ENCODE measurements around the gene NTN4.

NTN4 gene

DNA sequence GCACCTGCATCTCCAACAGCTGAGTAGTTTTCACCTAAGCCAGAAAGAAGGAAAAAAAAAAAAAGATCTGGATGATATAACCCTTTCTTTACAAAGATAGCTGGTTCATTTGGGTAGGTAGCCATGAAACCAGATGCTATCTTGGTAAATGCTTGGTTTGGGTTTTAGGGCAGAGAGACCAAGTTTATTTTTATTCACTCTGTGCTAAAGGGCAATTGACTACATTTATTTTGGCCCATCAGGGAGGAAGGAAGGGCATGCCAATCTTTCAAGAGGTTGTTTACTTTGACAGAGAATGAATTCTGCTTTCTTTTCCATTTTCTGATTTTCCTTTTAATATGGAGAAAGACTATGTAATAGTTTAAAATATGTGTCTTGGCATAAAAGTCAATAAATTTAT lies 91.0 kb downstream of the NTN4 start:
- no peak for DNase-seq (ENCODE audit: low spot score)
- Histone ChIP-seq H3K27me3 (ENCODE audit: insufficient read depth, poor library complexity, severe bottlenecking) (no peaks in the 10 kb centered on the region), H3K4me1 (ENCODE audit: insufficient read depth, poor library complexity, severe bottlenecking) (peaks cover 9% of the 10 kb centered on the region), H3K27ac (ENCODE audit: poor library complexity, severe bottlenecking) (peak overlapping the region; percentile 90), H3K4me3 (ENCODE audit: severe bottlenecking) (no peak overlapping the region), H3K36me3 (ENCODE audit: low read depth) (0 out of 2 replicates have a peak, but pooled peaks cover 6% of the 10 kb centered on the region), H3K9me3 (ENCODE audit: severe bottlenecking) (no peaks in the 10 kb centered on the region)
- TF ChIP-seq CTCF (IDR thresholded peaks at IDR 0.05; ENCODE audit: poor library complexity, severe bottlenecking), result no peak
- no peak for ATAC-seq (ENCODE audit: low read depth)

GRCh38 chr12:95694136-95694535 lies 96.4 kb downstream of the NTN4 start:
- TF ChIP-seq CTCF (IDR thresholded peaks at IDR 0.05; ENCODE audit: poor library complexity, severe bottlenecking), result no peak
- no peak for ATAC-seq (ENCODE audit: low read depth)
- Histone ChIP-seq H3K4me3 (ENCODE audit: severe bottlenecking) (no peak overlapping the region), H3K9me3 (ENCODE audit: severe bottlenecking) (no peaks in the 10 kb centered on the region), H3K27me3 (ENCODE audit: insufficient read depth, poor library complexity, severe bottlenecking) (no peaks in the 10 kb centered on the region), H3K36me3 (ENCODE audit: low read depth) (no peaks in the 10 kb centered on the region), H3K4me1 (ENCODE audit: insufficient read depth, poor library complexity, severe bottlenecking) (no peaks in the 10 kb centered on the region), H3K27ac (ENCODE audit: poor library complexity, severe bottlenecking) (no peak overlapping the region)
- no peak for DNase-seq (ENCODE audit: low spot score)

DNA sequence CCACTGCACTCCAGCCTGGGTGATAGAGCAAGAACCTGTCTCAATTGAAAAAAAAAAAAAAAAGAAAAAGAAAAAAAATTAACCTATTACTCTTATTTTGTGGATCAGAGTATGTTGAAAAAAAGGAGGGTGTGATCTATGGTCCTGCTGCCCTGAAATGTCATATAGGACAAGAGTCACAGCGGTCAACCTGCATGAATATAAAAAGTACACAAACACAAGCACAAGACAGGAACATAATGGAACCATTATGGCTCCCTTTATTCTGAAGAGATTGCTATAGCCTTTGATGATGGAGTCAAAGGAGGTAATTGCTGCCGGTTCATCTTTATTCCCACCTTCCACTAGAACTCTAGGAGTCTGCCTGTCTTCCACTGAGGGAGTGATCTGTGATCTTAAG lies 96.9 kb downstream of the NTN4 start:
- no peaks in the 10 kb centered on the region for H3K27me3 ChIP-seq (ENCODE audit: insufficient read depth, poor library complexity, severe bottlenecking)
- H3K4me3 ChIP-seq (ENCODE audit: severe bottlenecking), result no peak overlapping the region
- ATAC-seq (ENCODE audit: low read depth) (no peak), DNase-seq (ENCODE audit: low spot score) (no peak)
- H3K9me3 ChIP-seq (ENCODE audit: severe bottlenecking), result no peaks in the 10 kb centered on the region
- no peak overlapping the region for H3K27ac ChIP-seq (ENCODE audit: poor library complexity, severe bottlenecking)
- no peak for TF ChIP-seq CTCF (IDR thresholded peaks at IDR 0.05; ENCODE audit: poor library complexity, severe bottlenecking)
- H3K36me3 ChIP-seq (ENCODE audit: low read depth), result no peaks in the 10 kb centered on the region
- no peaks in the 10 kb centered on the region for H3K4me1 ChIP-seq (ENCODE audit: insufficient read depth, poor library complexity, severe bottlenecking)

- no peak overlapping the region for H3K4me3 ChIP-seq (ENCODE audit: severe bottlenecking)
- no peak overlapping the region for H3K27ac ChIP-seq (ENCODE audit: poor library complexity, severe bottlenecking)
- ATAC-seq (ENCODE audit: low read depth), result no peak
- no peak for DNase-seq (ENCODE audit: low spot score)
- no peaks in the 10 kb centered on the region for H3K9me3 ChIP-seq (ENCODE audit: severe bottlenecking)
- no peaks in the 10 kb centered on the region for H3K36me3 ChIP-seq (ENCODE audit: low read depth)
- peaks cover 7% of the 10 kb centered on the region for H3K4me1 ChIP-seq (ENCODE audit: insufficient read depth, poor library complexity, severe bottlenecking)
- TF ChIP-seq CTCF (IDR thresholded peaks at IDR 0.05; ENCODE audit: poor library complexity, severe bottlenecking), result no peak
- H3K27me3 ChIP-seq (ENCODE audit: insufficient read depth, poor library complexity, severe bottlenecking), result no peaks in the 10 kb centered on the region
Observed at GRCh38 chr12:95690861-95691635, 99.5 kb downstream of the NTN4 start.

DNA sequence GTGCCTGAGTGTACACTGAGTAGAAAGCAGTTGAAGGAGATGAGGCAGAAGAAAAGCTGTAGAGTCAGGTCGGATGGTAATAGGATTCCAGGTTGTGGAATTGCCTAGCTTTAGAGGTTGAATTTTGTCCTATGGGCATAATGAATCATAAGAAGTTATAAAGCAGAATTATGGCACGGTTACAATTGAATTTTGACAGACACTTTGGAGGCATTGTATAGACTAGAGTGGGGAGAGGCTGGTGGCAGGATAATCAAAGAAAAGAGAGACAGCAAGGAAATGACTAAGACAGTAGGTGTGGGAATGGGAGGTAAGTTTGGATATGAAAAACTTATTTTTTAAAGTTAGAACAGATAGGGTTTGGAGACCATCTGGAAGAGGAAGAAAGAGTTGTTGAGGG lies 102.6 kb downstream of the NTN4 start:
- DNase-seq (ENCODE audit: low spot score) (no peak), ATAC-seq (ENCODE audit: low read depth) (peak; percentile 59; the same call in 2 of the 3 replicates)
- Histone ChIP-seq H3K27me3 (ENCODE audit: insufficient read depth, poor library complexity, severe bottlenecking) (no peaks in the 10 kb centered on the region), H3K27ac (ENCODE audit: poor library complexity, severe bottlenecking) (no peak overlapping the region), H3K9me3 (ENCODE audit: severe bottlenecking) (no peaks in the 10 kb centered on the region), H3K4me3 (ENCODE audit: severe bottlenecking) (no peak overlapping the region), H3K36me3 (ENCODE audit: low read depth) (peaks cover under 1% of the 10 kb centered on the region; the same call in 1 of the 2 replicates), H3K4me1 (ENCODE audit: insufficient read depth, poor library complexity, severe bottlenecking) (peaks cover 7% of the 10 kb centered on the region)
- no peak for TF ChIP-seq CTCF (IDR thresholded peaks at IDR 0.05; ENCODE audit: poor library complexity, severe bottlenecking)

Data from RWPE2 (cell line).